ENCODE results near the gene DIAPH3.

Gene DIAPH3

GRCh38 chr13:59706101-59706976, 457.4 kb downstream of the DIAPH3 start:
- no peak for DNase-seq

GRCh38 chr13:59702269-59702668, 461.5 kb downstream of the DIAPH3 start:
- DNase-seq: no peak

- no peak for DNase-seq
Observed at GRCh38 chr13:59701261-59701660, 462.5 kb downstream of the DIAPH3 start.

GRCh38 chr13:59700281-59700680, 463.4 kb downstream of the DIAPH3 start:
- peak; percentile 90 for DNase-seq

GRCh38 chr13:59696271-59696670, 467.5 kb downstream of the DIAPH3 start:
- no peak for DNase-seq

- DNase-seq: peak; percentile 12
Observed at GRCh38 chr13:59691501-59692066, 472.1 kb downstream of the DIAPH3 start.

GRCh38 chr13:59690857-59691500, 472.7 kb downstream of the DIAPH3 start:
- DNase-seq: peak; percentile 54

GRCh38 chr13:59689057-59689456, 474.7 kb downstream of the DIAPH3 start:
- no peak for DNase-seq

- DNase-seq: no peak
Observed at GRCh38 chr13:59686798-59687394, 476.8 kb downstream of the DIAPH3 start.

GRCh38 chr13:59684105-59684504, 479.6 kb downstream of the DIAPH3 start:
- no peak for DNase-seq

- no peak for DNase-seq
Observed at GRCh38 chr13:59681636-59682311, 482.0 kb downstream of the DIAPH3 start.

- peak; percentile 22 for DNase-seq
Observed at GRCh38 chr13:59680429-59681024, 483.2 kb downstream of the DIAPH3 start.

- DNase-seq: no peak
Observed at GRCh38 chr13:59679254-59679653, 484.5 kb downstream of the DIAPH3 start.

- DNase-seq: peak; percentile 45
Observed at GRCh38 chr13:59677966-59678814, 485.5 kb downstream of the DIAPH3 start.

- DNase-seq: no peak
Observed at GRCh38 chr13:59677430-59677829, 486.3 kb downstream of the DIAPH3 start.

GRCh38 chr13:59674616-59675015, 489.1 kb downstream of the DIAPH3 start:
- DNase-seq: no peak

- peak; percentile 44 for DNase-seq
Observed at GRCh38 chr13:59673286-59673685, 490.4 kb downstream of the DIAPH3 start.

GRCh38 chr13:59672445-59672844, 491.3 kb downstream of the DIAPH3 start:
- DNase-seq: no peak

- no peak for DNase-seq
Observed at GRCh38 chr13:59671881-59672280, 491.8 kb downstream of the DIAPH3 start.

GRCh38 chr13:59666504-59666903, 497.2 kb downstream of the DIAPH3 start:
- DNase-seq: no peak

- DNase-seq: no peak
Observed at GRCh38 chr13:59665732-59666131, 498.0 kb downstream of the DIAPH3 start.

All from fibroblast of skin of back (primary cell).